H1 (cell line): Measurements from ENCODE around the gene MAP3K14. TPM values are rescaled to one million over a fixed set of nuclear protein-coding genes. Genes with fewer than 3 reads are reported as not detected.

ENCODE experiments used
- CTCF ChIA-PET: fragments of 300-600 bp; sonication (Branson Sonifier 250); formaldehyde crosslinking; loops from one replicate; lab custom pipeline; 2021; ENCODE audit not compliant: partially characterized antibody; lab: Charles Lee
- POLR2A ChIA-PET: fragments of 300-600 bp; sonication (Branson Sonifier 250); formaldehyde crosslinking; loops from one replicate; lab custom pipeline; 2021; ENCODE audit warnings: inconsistent platforms; ENCODE audit not compliant: partially characterized antibody; lab: Charles Lee
- DNase-seq, 2 experiments: peaks; one replicate each; pipeline versions ENCODE4 v3.0.0 to v3.0.0-alpha.2; 2010 to 2022; ENCODE audit warnings: low spot score in 2 of 2, low read depth in 1 of 2, mixed read lengths in 1 of 2
- FAIRE-seq: peaks from 2 replicates; lab custom pipeline; 2011; peaks lifted over from hg19 to GRCh38; lab: Jason Lieb, UNC
- H2AFZ ChIP-seq: 2 replicates; pipeline ENCODE4 v1.8.1; 2012; ENCODE audit warnings: low read length, inconsistent platforms
- H2AK5ac ChIP-seq: 2 replicates; pipeline ENCODE4 v1.6.1; 2013; ENCODE audit warnings: low read depth, low read length
- H2BK120ac ChIP-seq: replicated peaks from 2 replicates; pipeline ENCODE3; 2013; ENCODE audit warnings: low read depth, low read length, inconsistent platforms
- H2BK12ac ChIP-seq: 2 replicates; pipeline ENCODE4 v1.6.1; 2013; ENCODE audit warnings: low read depth, low read length
- H2BK15ac ChIP-seq: 2 replicates; pipeline ENCODE4 v1.6.1; 2013; ENCODE audit warnings: low read length
- H2BK20ac ChIP-seq: 2 replicates; pipeline ENCODE4 v1.6.1; 2013; ENCODE audit warnings: low read length
- H2BK5ac ChIP-seq: 2 replicates; pipeline ENCODE4 v1.6.1; 2013; ENCODE audit warnings: low read depth, low read length
- H3K14ac ChIP-seq: 2 replicates; pipeline ENCODE4 v1.6.1; 2013; ENCODE audit warnings: inconsistent platforms; ENCODE audit not compliant: insufficient read length
- H3K18ac ChIP-seq: 2 replicates; pipeline ENCODE4 v1.6.1; 2013; ENCODE audit warnings: low read length; ENCODE audit errors: extremely low read depth
- H3K23ac ChIP-seq: 2 replicates; pipeline ENCODE4 v1.6.1; 2013; ENCODE audit warnings: inconsistent platforms; ENCODE audit not compliant: insufficient read length
- H3K23me2 ChIP-seq: 2 replicates; pipeline ENCODE4 v1.6.1; 2013; ENCODE audit warnings: low read depth, low read length
- H3K27ac ChIP-seq: 2 replicates; pipeline ENCODE4 v1.6.1; 2011; ENCODE audit warnings: low read depth, low read length, inconsistent platforms
- H3K27me3 ChIP-seq, 4 experiments: replicated peaks in 1 of 4; 1 replicate in 1 of 4; 2 replicates in 3 of 4; pipeline versions ENCODE4 v1.6.1 to v1.8.1; 2011 to 2013; ENCODE audit warnings: low read length in 3 of 4, mild to moderate bottlenecking in 3 of 4, inconsistent platforms in 2 of 4, mixed read lengths in 2 of 4, moderate library complexity in 1 of 4; ENCODE audit not compliant: control insufficient read depth in 3 of 4, insufficient read depth in 3 of 4; ENCODE audit errors: extremely low read depth in 1 of 4
- H3K36me3 ChIP-seq, 4 experiments: 2 replicates each; pipeline versions ENCODE4 v1.6.1 to v1.8.1; 2011 to 2013; ENCODE audit warnings: mild to moderate bottlenecking in 4 of 4, low read length in 3 of 4, moderate library complexity in 2 of 4, control low read depth in 1 of 4, inconsistent platforms in 1 of 4; ENCODE audit not compliant: insufficient read depth in 4 of 4, control insufficient read depth in 2 of 4
- H3K4ac ChIP-seq: replicated peaks from 2 replicates; pipeline ENCODE3; 2013; ENCODE audit warnings: low read length, low read depth, mixed read lengths, inconsistent platforms; ENCODE audit not compliant: insufficient read length
- H3K4me1 ChIP-seq, 4 experiments: replicated peaks in 1 of 4; 1 replicate in 1 of 4; 2 replicates in 3 of 4; pipeline versions ENCODE4 v1.6.1 to v1.8.1; 2011 to 2013; ENCODE audit warnings: low read length in 3 of 4, inconsistent platforms in 2 of 4, mixed read lengths in 1 of 4; ENCODE audit not compliant: insufficient read depth in 4 of 4, control insufficient read depth in 3 of 4
- H3K4me2 ChIP-seq, 2 experiments: 2 replicates each; pipeline versions ENCODE4 v1.6.1 to v1.8.1; 2011 to 2013; ENCODE audit warnings: low read depth in 2 of 2, low read length in 2 of 2, control low read depth in 1 of 2, inconsistent platforms in 1 of 2, mild to moderate bottlenecking in 1 of 2; ENCODE audit not compliant: insufficient read depth in 1 of 2
- H3K4me3 ChIP-seq, 4 experiments: fragments of 200-600, 300-600 bp in 1 of 4; sonication (generic), shearing (Covaris generic), sonication (Bioruptor Twin) in 1 of 4; 2 replicates each; pipeline versions ENCODE4 v1.5.1 to v1.8.1; 2011 to 2016; ENCODE audit warnings: low read length in 4 of 4, low read depth in 3 of 4, control low read depth in 2 of 4, inconsistent platforms in 2 of 4, mild to moderate bottlenecking in 2 of 4, mixed read lengths in 1 of 4, moderate library complexity in 1 of 4; ENCODE audit not compliant: insufficient read depth in 2 of 4; ENCODE audit errors: extremely low read depth in 1 of 4
- H3K56ac ChIP-seq: replicated peaks from 2 replicates; pipeline ENCODE3; 2013; ENCODE audit warnings: low read depth, mild to moderate bottlenecking, mixed read lengths, low read length, inconsistent platforms; ENCODE audit not compliant: insufficient read length
- H3K79me1 ChIP-seq: 2 replicates; pipeline ENCODE4 v1.6.1; 2013; ENCODE audit warnings: low read depth, low read length, control low read depth
- H3K79me2 ChIP-seq, 2 experiments: 2 replicates each; pipeline versions ENCODE4 v1.6.1 to v1.8.1; 2012 to 2013; ENCODE audit warnings: low read length in 2 of 2, mild to moderate bottlenecking in 2 of 2, inconsistent platforms in 1 of 2; ENCODE audit not compliant: insufficient read depth in 2 of 2, control insufficient read depth in 1 of 2
- H3K9ac ChIP-seq, 4 experiments: replicated peaks in 1 of 4; 1 replicate in 1 of 4; 2 replicates in 3 of 4; pipeline versions ENCODE4 v1.6.1 to v1.8.1; 2011 to 2013; ENCODE audit warnings: low read depth in 3 of 4, low read length in 3 of 4, control low read depth in 2 of 4, mild to moderate bottlenecking in 2 of 4, moderate library complexity in 2 of 4, inconsistent platforms in 1 of 4; ENCODE audit errors: extremely low read depth in 1 of 4
- H3K9me3 ChIP-seq, 2 experiments: 2 replicates each; pipeline versions ENCODE4 v1.6.1 to v1.8.1; 2012 to 2013; ENCODE audit warnings: mild to moderate bottlenecking in 2 of 2, moderate library complexity in 2 of 2, control low read depth in 1 of 2, inconsistent platforms in 1 of 2, low read depth in 1 of 2, low read length in 1 of 2, mixed read lengths in 1 of 2; ENCODE audit not compliant: insufficient read depth in 2 of 2
- H4K20me1 ChIP-seq, 2 experiments: replicated peaks in 1 of 2; 2 replicates each; pipeline versions ENCODE3 to v1.8.1; 2011 to 2013; ENCODE audit warnings: inconsistent platforms in 2 of 2, low read length in 2 of 2, mild to moderate bottlenecking in 1 of 2; ENCODE audit not compliant: insufficient read depth in 2 of 2, control insufficient read depth in 1 of 2
- H4K5ac ChIP-seq: 2 replicates; pipeline ENCODE4 v1.6.1; 2013; ENCODE audit warnings: low read length, low read depth, mixed read lengths, inconsistent platforms; ENCODE audit not compliant: insufficient read length
- H4K8ac ChIP-seq: 2 replicates; pipeline ENCODE4 v1.8.0; 2013; ENCODE audit warnings: mild to moderate bottlenecking, moderate library complexity, low read length, inconsistent platforms; ENCODE audit not compliant: insufficient read depth; ENCODE audit errors: extremely low read depth
- H4K91ac ChIP-seq: replicated peaks from 2 replicates; pipeline ENCODE3; 2013; ENCODE audit warnings: low read length, mixed read lengths, inconsistent platforms; ENCODE audit not compliant: insufficient read length
- WGBS, 2 experiments: shearing (Covaris generic) in 1 of 2; methylation state at CpG; one replicate each; pipeline versions ENCODE4 v1.1.6 to v1.1.7; 2013 to 2015; ENCODE audit warnings: low lambda C conversion rate in 2 of 2, mixed read lengths in 2 of 2, inconsistent platforms in 1 of 2, low coverage in 1 of 2, missing lambda C conversion rate in 1 of 2; ENCODE audit not compliant: insufficient replicate concordance in 2 of 2, insufficient coverage in 1 of 2, insufficient read length in 1 of 2; ENCODE audit errors: extremely low coverage in 1 of 2, missing lambda C conversion rate in 1 of 2; 5-methylcytosine and 5-hydroxymethylcytosine counted together
- polyA plus RNA-seq, 7 experiments: library from polyadenylated mRNA; depleted of rRNA in 3 of 7; stranded (reverse) in 5 of 7; unstranded in 2 of 7; fragments of >200 nt in 5 of 7; fragments of 200-250 nt in 2 of 7; gene quantifications; 1 replicate in 5 of 7; 2 replicates in 1 of 7; 4 replicates in 1 of 7; pipeline versions ENCODE4 v1.2.1 to v1.2.3, GENCODE V29; 2011 to 2013; ENCODE audit warnings: missing spikeins in 2 of 7, mixed read lengths in 2 of 7
- total RNA-seq: library from RNA; stranded (reverse); fragmentation: NEBNext Ultra II Directional; extraction: Animal tissue kit (Norgen Biotek cat#: 25700); gene quantifications from 2 replicates; pipeline ENCODE4 v1.2.1, GENCODE V29; 2021

MAP3K14 gene
- total and polyA plus RNA-seq, 2 of the 8 experiments (the other 6 are each of a cell fraction or from before 2014, with no cell fraction given) = 5.2 to 6.1 TPM

DNA sequence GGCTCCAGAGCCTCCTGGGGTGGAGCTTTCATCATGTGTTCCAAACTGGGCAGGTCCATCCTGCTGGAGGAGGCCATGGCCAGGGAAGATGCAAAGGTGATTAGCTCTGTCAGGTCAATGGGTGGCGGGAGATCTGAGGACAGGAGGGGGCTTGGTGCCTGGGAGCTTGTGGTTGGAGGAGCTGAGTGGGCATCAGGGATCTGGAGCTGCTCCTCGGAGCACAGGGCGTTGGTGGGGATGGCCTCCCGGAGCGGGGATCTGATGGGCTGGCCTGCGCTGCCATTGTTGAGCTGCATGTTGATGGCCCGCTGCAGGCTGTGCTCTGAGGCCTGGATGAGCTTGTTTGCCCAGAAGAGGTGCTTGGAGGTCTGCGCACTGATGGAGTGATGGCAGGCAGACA, 61.5 kb downstream of the MAP3K14 start:
- Histone ChIP-seq H3K79me1 (peaks cover 3% of the 10 kb centered on the region; the same call in 1 of the 2 replicates), H3K36me3 (peaks cover 0 to 3% (median 0%) of the 10 kb centered on the region in 4 experiments; a peak in 1 of 8 replicates), H3K14ac (no peak overlapping the region), H4K20me1 (no peaks in the 10 kb centered on the region), H3K23ac (no peak overlapping the region), H2BK20ac (no peak overlapping the region), H3K4ac (no peak overlapping the region), H3K4me1 (peaks cover 0 to 13% (median 5%) of the 10 kb centered on the region in 4 experiments; a peak in 6 of 7 replicates), H2BK5ac (peak overlapping the region; percentile 44; the same call in 1 of the 2 replicates), H2BK15ac (no peak overlapping the region), H2AK5ac (0 out of 2 replicates have a peak overlapping the region, but pooled peaks have one; percentile 15), H4K8ac (no peak overlapping the region; the same call in 1 of the 2 replicates), H3K27me3 (no peaks in the 10 kb centered on the region; a peak in 1 of 7 replicates), H3K4me2 (no peak overlapping the region), H3K4me3 (no peak overlapping the region), H2BK12ac (0 out of 2 replicates have a peak overlapping the region, but pooled peaks have one; percentile 50), H2BK120ac (no peak overlapping the region), H3K18ac (no peak overlapping the region), H3K56ac (no peak overlapping the region), H3K27ac (no peak overlapping the region), H3K23me2 (no peaks in the 10 kb centered on the region; the same call in 1 of the 2 replicates), H3K9ac (no peak overlapping the region), H4K5ac (no peak overlapping the region), H3K9me3 (no peaks in the 10 kb centered on the region), H4K91ac (peak overlapping the region; percentile 76), H3K79me2 (no peaks in the 10 kb centered on the region), H2AFZ (no peak overlapping the region)
- WGBS, 2 experiments = 92% methylated on average over 8 of the region's 8 CpGs; no CpG with 5 or more reads in 1 of the 2 experiments
- CTCF ChIA-PET = interaction anchor here (0.7 to 21.3 kb wide), 13 partner anchors 8 to 134 kb away, joined by 3 to 362 read pairs (median 4); partner anchors contain the start of genes ACBD4 and FMNL1
- DNase-seq (no peak), FAIRE-seq (no peak)
- POLR2A ChIA-PET = interaction anchor here (1.1 to 6.2 kb wide), 5 partner anchors 7 to 137 kb away, joined by 3 to 43 read pairs (median 4); partner anchors contain the start of genes HEXIM1 and HEXIM2
